GM12878 (cell line): ENCODE measurements around the gene CTNNBIP1. TPM values are rescaled to one million over a fixed set of nuclear protein-coding genes. Genes with fewer than 3 reads are reported as not detected.

Source experiments
- ATAC-seq: fragments of 200-7000 bp; cut with Tn5 transposase; 3 replicates; pipeline ENCODE4 v1.9.1; 2020; ENCODE audit warnings: mild to moderate bottlenecking, moderate library complexity
- BruUV-seq: library from RNA; stranded (reverse); fragments of 400-500 nt; replicated peaks from 2 replicates; lab custom pipeline; 2021; lab: Mats Ljungman, UMichigan
- CTCF ChIA-PET: fragments of 300-600 bp; sonication (Branson Sonifier 250); formaldehyde crosslinking; extraction: SDS; loops from one replicate; lab custom pipeline; 2021; ENCODE audit warnings: inconsistent platforms; lab: Yijun Ruan, JAX
- POLR2A ChIA-PET: fragments of 350-600 bp; formaldehyde crosslinking; extraction: SDS; loops from one replicate; lab custom pipeline; 2021; ENCODE audit warnings: inconsistent platforms; lab: Charles Lee
- RAD21 ChIA-PET: fragments of 300-600 bp; sonication (Branson Sonifier 250); formaldehyde crosslinking; loops from one replicate; lab custom pipeline; 2023; ENCODE audit warnings: antibody characterized with exemption; ENCODE audit not compliant: unreplicated experiment; lab: Charles Lee
- SMC1A ChIA-PET: fragments of 300-600 bp; sonication (Branson Sonifier 250); formaldehyde crosslinking; loops from one replicate; lab custom pipeline; 2023; ENCODE audit not compliant: unreplicated experiment, uncharacterized antibody; lab: Charles Lee
- DNase-seq: peaks from one replicate; pipeline ENCODE4 v3.0.0-alpha.2; 2011; ENCODE audit warnings: low read depth, low spot score
- FAIRE-seq: peaks from 3 replicates; lab custom pipeline; 2011; peaks lifted over from hg19 to GRCh38; lab: Jason Lieb, UNC
- H2AFZ ChIP-seq: 2 replicates; pipeline ENCODE4 v1.6.0; 2011; ENCODE audit warnings: low read depth, low read length, control low read depth; ENCODE audit not compliant: control insufficient read depth
- H3K27ac ChIP-seq: 2 replicates; pipeline ENCODE4 v1.5.1; 2011; ENCODE audit warnings: control low read depth; ENCODE audit not compliant: control insufficient read depth, insufficient read depth
- H3K27me3 ChIP-seq, 2 experiments: replicated peaks in 1 of 2; 2 replicates each; pipeline versions ENCODE4 v1.6.0 to v1.6.1; 2011; ENCODE audit warnings: low read length in 1 of 2; ENCODE audit not compliant: control insufficient read depth in 2 of 2, insufficient read depth in 2 of 2
- H3K36me3 ChIP-seq, 2 experiments: 2 replicates each; pipeline ENCODE4 v1.5.1; 2011; ENCODE audit warnings: low read length in 1 of 2; ENCODE audit not compliant: control insufficient read depth in 2 of 2, insufficient read depth in 2 of 2
- H3K4me1 ChIP-seq: 2 replicates; pipeline ENCODE4 v1.6.1; 2011; ENCODE audit warnings: mild to moderate bottlenecking, low read length, moderate library complexity, mixed read lengths; ENCODE audit not compliant: control insufficient read depth, insufficient read depth
- H3K4me2 ChIP-seq: 2 replicates; pipeline ENCODE4 v1.6.0; 2011; ENCODE audit warnings: control low read depth; ENCODE audit not compliant: control insufficient read depth, insufficient read depth
- H3K4me3 ChIP-seq: fragments of 200-600 bp; sonication (generic); 2 replicates; pipeline ENCODE4 v1.5.1; 2016
- H3K79me2 ChIP-seq: 2 replicates; pipeline ENCODE4 v1.6.0; 2011; ENCODE audit warnings: low read length; ENCODE audit not compliant: control insufficient read depth, insufficient read depth
- H3K9ac ChIP-seq: 2 replicates; pipeline ENCODE4 v1.8.0; 2011; ENCODE audit warnings: low read length, control low read depth, mixed read lengths; ENCODE audit not compliant: control insufficient read depth, insufficient read depth
- H3K9me3 ChIP-seq: replicated peaks from 3 replicates; pipeline ENCODE4 v1.5.1; 2011; ENCODE audit warnings: mild to moderate bottlenecking, low read length; ENCODE audit not compliant: control insufficient read depth, insufficient read depth
- H4K20me1 ChIP-seq: 2 replicates; pipeline ENCODE4 v1.6.0; 2011; ENCODE audit not compliant: control insufficient read depth, insufficient read depth
- BRCA1 ChIP-seq: IDR thresholded peaks from 2 replicates; pipeline ENCODE4 v1.6.1; 2011; ENCODE audit warnings: low read depth, low read length, improper control_type of control experiment
- CBFB ChIP-seq: IDR thresholded peaks from 2 replicates; pipeline ENCODE4 v1.6.1; 2016; ENCODE audit warnings: antibody characterized with exemption, low read depth
- E4F1 ChIP-seq: fragments of 450-650 bp; IDR thresholded peaks from 2 replicates; pipeline ENCODE4 v1.6.1; 2018; ENCODE audit warnings: borderline replicate concordance, mild to moderate bottlenecking; ENCODE audit not compliant: partially characterized antibody
- HDAC2 ChIP-seq: fragments of 200-600 bp; sonication (generic); IDR thresholded peaks from 2 replicates; pipeline ENCODE4 v1.6.1; 2017
- MEF2B ChIP-seq: fragments of 450-650 bp; IDR thresholded peaks from 2 replicates; pipeline ENCODE4 v1.6.1; 2018; ENCODE audit warnings: mild to moderate bottlenecking, moderate library complexity; ENCODE audit not compliant: partially characterized antibody, poor library complexity, severe bottlenecking
- NFYB ChIP-seq: IDR thresholded peaks from 2 replicates; pipeline ENCODE4 v1.6.1; 2011; ENCODE audit warnings: low read depth, mild to moderate bottlenecking, low read length, improper control_type of control experiment, moderate library complexity; ENCODE audit not compliant: insufficient read depth
- NR2C1 ChIP-seq: fragments of 450-650 bp; IDR thresholded peaks from 2 replicates; pipeline ENCODE4 v1.6.1; 2017; ENCODE audit warnings: antibody characterized with exemption, mild to moderate bottlenecking, moderate library complexity
- POLR2AphosphoS2 ChIP-seq: IDR thresholded peaks from 2 replicates; pipeline ENCODE4 v1.6.1; 2011; ENCODE audit warnings: low read depth, mild to moderate bottlenecking, low read length, improper control_type of control experiment, moderate library complexity
- POU2F2 ChIP-seq: IDR thresholded peaks from 3 replicates; pipeline ENCODE4 v1.6.1; 2011; ENCODE audit warnings: low read depth, mild to moderate bottlenecking, low read length, borderline replicate concordance
- SIX5 ChIP-seq: IDR thresholded peaks from 2 replicates; pipeline ENCODE4 v1.6.1; 2011; ENCODE audit warnings: mild to moderate bottlenecking, low read depth, low read length, moderate library complexity; ENCODE audit not compliant: severe bottlenecking
- SMARCA5 ChIP-seq: fragments of 450-650 bp; IDR thresholded peaks from 2 replicates; pipeline ENCODE4 v1.6.1; 2017; ENCODE audit warnings: mild to moderate bottlenecking
- TARDBP ChIP-seq: IDR thresholded peaks from 2 replicates; pipeline ENCODE4 v1.6.1; 2016; ENCODE audit warnings: borderline replicate concordance
- ZNF274 ChIP-seq: IDR thresholded peaks from one replicate; pipeline ENCODE4 v1.8.0; 2011; ENCODE audit not compliant: insufficient read length, insufficient read depth
- WGBS: methylation state at CpG from one replicate; pipeline ENCODE4 v1.1.6; 2016; ENCODE audit warnings: low lambda C conversion rate; ENCODE audit not compliant: insufficient replicate concordance, insufficient coverage; ENCODE audit errors: missing lambda C conversion rate; 5-methylcytosine and 5-hydroxymethylcytosine counted together
- in situ Hi-C: fragments of 300-500 bp; cut with MboI; formaldehyde crosslinking; loops from 9 replicates; pipeline ENCODE4 v1.14.3; 2018; ENCODE audit warnings: mixed read lengths
- intact Hi-C: fragments of 100-400 bp; cut with micrococcal nuclease; formaldehyde crosslinking; loops from one replicate; pipeline ENCODE4 v1.14.2; 2022; ENCODE audit not compliant: unreplicated experiment
- polyA plus RNA-seq, 11 experiments: library from polyadenylated mRNA; depleted of rRNA in 4 of 11; unstranded in 6 of 11; stranded (reverse) in 5 of 11; fragments of >200 nt; fragmentation: Nextera tagmentation in 4 of 11; fragmentation: Illumina TruSeq in 1 of 11; extraction: Ambion mirVana in 4 of 11; extraction: Trizol in 1 of 11; gene quantifications; 1 replicate in 1 of 11; 2 replicates in 10 of 11; pipeline versions ENCODE4 v1.2.1 to v1.2.3, GENCODE V29; 2011 to 2016; ENCODE audit warnings: inconsistent platforms in 2 of 11, missing spikeins in 2 of 11, low read depth in 1 of 11
- total RNA-seq, 4 experiments: library from RNA; depleted of rRNA in 3 of 4; stranded (reverse); fragments of >200 nt in 3 of 4; fragmentation: Illumina TruSeq in 1 of 4; extraction: Trizol in 1 of 4; gene quantifications; 2 replicates each; pipeline versions ENCODE4 v1.2.1 to v1.2.3, GENCODE V29; 2013 to 2021
- TF ChIP-seq, protein P1 (sequence below): IDR thresholded peaks from 2 replicates; pipeline ENCODE4 v1.6.1; 2011; ENCODE audit warnings: mild to moderate bottlenecking, low read depth, low read length, moderate library complexity; ENCODE audit not compliant: insufficient replicate concordance
- TF ChIP-seq, protein P2 (sequence below): fragments of 450-650 bp; conservative IDR thresholded peaks from 2 replicates; pipeline ENCODE4 v1.6.1; 2017; ENCODE audit warnings: mild to moderate bottlenecking, moderate library complexity

Gene CTNNBIP1
- total and polyA plus RNA-seq, 10 of the 15 experiments (the other 5 are each of a cell fraction or from before 2014, with no cell fraction given) = 0.42 to 31.8 (median 10.8) TPM

DNA sequence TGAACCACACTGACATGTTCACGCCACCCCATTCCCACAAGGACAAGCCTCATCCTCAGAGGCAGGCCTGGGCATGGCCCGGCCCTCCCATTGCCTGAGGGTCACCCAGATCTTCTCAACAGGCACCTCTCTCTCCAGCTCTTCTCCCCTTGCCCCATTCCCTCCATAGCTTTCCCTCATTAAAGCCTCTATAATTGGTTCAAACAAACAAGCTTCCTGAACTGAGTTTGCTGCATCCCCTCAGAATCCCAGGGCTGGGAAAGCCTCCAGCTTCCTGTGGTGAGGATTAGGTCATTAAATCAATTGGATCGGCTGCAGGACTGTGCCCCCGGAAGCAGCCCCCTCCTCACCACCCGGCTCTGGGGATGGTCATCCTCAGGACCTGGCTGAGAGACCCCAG is 18.9 kb downstream of the CTNNBIP1 start:
- in situ Hi-C loops = no loop called here
- Histone ChIP-seq H3K79me2 (no peaks in the 10 kb centered on the region), H3K4me2 (no peak overlapping the region), H3K4me3 (no peak overlapping the region), H4K20me1 (no peaks in the 10 kb centered on the region), H3K4me1 (peaks cover 27% of the 10 kb centered on the region), H3K27ac (no peak overlapping the region), H3K36me3 (no peaks in the 10 kb centered on the region), H3K9ac (no peak overlapping the region), H3K9me3 (no peaks in the 10 kb centered on the region), H3K27me3 (no peaks in the 10 kb centered on the region), H2AFZ (no peak overlapping the region)
- ChIA-PET RAD21 (no interaction called here), SMC1A (interaction anchor here (0.7 to 0.9 kb wide), 2 partner anchors 106 to 136 kb away, joined by 3 to 4 read pairs; no protein-coding TSS in a partner anchor), POLR2A (interaction anchor here (0.7 to 0.9 kb wide), 2 partner anchors 11 to 58 kb away, joined by 3 read pairs; no protein-coding TSS in a partner anchor), CTCF (interaction anchor here (0.7 to 2.6 kb wide), 5 partner anchors 13 to 107 kb away, joined by 3 to 9 read pairs (median 3); partner anchors contain the start of genes LZIC and NMNAT1)
- no TSS peak for BruUV-seq
- FAIRE-seq (no peak), ATAC-seq (no peak), DNase-seq (no peak)
- WGBS = 70% methylated on average over 5 of the region's 5 CpGs
- intact Hi-C loops = no loop called here
- TF ChIP-seq, protein P1, sequence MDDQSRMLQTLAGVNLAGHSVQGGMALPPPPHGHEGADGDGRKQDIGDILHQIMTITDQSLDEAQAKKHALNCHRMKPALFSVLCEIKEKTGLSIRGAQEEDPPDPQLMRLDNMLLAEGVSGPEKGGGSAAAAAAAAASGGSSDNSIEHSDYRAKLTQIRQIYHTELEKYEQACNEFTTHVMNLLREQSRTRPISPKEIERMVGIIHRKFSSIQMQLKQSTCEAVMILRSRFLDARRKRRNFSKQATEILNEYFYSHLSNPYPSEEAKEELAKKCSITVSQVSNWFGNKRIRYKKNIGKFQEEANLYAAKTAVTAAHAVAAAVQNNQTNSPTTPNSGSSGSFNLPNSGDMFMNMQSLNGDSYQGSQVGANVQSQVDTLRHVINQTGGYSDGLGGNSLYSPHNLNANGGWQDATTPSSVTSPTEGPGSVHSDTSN = no peak
- no peak for TF ChIP-seq SMARCA5
- TF ChIP-seq POU2F2 = no peak
- TF ChIP-seq CBFB = no peak
- no peak for TF ChIP-seq POLR2AphosphoS2
- no peak for TF ChIP-seq ZNF274
- TF ChIP-seq NR2C1 = no peak
- no peak for TF ChIP-seq E4F1
- TF ChIP-seq TARDBP = no peak
- no peak for TF ChIP-seq NFYB
- TF ChIP-seq SIX5 = no peak
- TF ChIP-seq MEF2B = no peak
- TF ChIP-seq, protein P2, sequence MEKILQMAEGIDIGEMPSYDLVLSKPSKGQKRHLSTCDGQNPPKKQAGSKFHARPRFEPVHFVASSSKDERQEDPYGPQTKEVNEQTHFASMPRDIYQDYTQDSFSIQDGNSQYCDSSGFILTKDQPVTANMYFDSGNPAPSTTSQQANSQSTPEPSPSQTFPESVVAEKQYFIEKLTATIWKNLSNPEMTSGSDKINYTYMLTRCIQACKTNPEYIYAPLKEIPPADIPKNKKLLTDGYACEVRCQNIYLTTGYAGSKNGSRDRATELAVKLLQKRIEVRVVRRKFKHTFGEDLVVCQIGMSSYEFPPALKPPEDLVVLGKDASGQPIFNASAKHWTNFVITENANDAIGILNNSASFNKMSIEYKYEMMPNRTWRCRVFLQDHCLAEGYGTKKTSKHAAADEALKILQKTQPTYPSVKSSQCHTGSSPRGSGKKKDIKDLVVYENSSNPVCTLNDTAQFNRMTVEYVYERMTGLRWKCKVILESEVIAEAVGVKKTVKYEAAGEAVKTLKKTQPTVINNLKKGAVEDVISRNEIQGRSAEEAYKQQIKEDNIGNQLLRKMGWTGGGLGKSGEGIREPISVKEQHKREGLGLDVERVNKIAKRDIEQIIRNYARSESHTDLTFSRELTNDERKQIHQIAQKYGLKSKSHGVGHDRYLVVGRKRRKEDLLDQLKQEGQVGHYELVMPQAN = no peak
- no peak for TF ChIP-seq BRCA1
- TF ChIP-seq HDAC2 = no peak
